PFSK-1 (cell line): ENCODE data around the gene RARB.

Experiments
- FOXP2 ChIP-seq: optimal IDR thresholded peaks from 2 replicates; pipeline ENCODE3; 2011; ENCODE audit warnings: borderline replicate concordance, control low read depth, inconsistent platforms; ENCODE audit not compliant: insufficient read depth; ENCODE audit errors: extremely low read length, extremely low read depth
- POLR2AphosphoS5 ChIP-seq: IDR thresholded peaks from 2 replicates; pipeline ENCODE4 v1.6.1; 2012; ENCODE audit warnings: low read depth, mild to moderate bottlenecking, control low read depth, low read length, moderate library complexity
- SIN3A ChIP-seq: IDR thresholded peaks from 2 replicates; pipeline ENCODE4 v1.6.1; 2012; ENCODE audit warnings: mild to moderate bottlenecking, low read length, moderate library complexity, borderline replicate concordance; ENCODE audit not compliant: insufficient read depth
- TAF1 ChIP-seq: IDR thresholded peaks from 2 replicates; pipeline ENCODE4 v1.6.1; 2012; ENCODE audit warnings: low read length, control low read depth, borderline replicate concordance; ENCODE audit not compliant: insufficient read depth
- TF ChIP-seq, protein P1 (sequence below), 2 experiments: IDR thresholded peaks; 2 replicates each; pipeline versions ENCODE4 v1.6.1 to v1.8.0; 2011 to 2012; ENCODE audit warnings: low read depth in 2 of 2, low read length in 2 of 2, control low read depth in 1 of 2, inconsistent platforms in 1 of 2, mild to moderate bottlenecking in 1 of 2, moderate library complexity in 1 of 2; ENCODE audit not compliant: insufficient read depth in 1 of 2

The RARB gene

DNA sequence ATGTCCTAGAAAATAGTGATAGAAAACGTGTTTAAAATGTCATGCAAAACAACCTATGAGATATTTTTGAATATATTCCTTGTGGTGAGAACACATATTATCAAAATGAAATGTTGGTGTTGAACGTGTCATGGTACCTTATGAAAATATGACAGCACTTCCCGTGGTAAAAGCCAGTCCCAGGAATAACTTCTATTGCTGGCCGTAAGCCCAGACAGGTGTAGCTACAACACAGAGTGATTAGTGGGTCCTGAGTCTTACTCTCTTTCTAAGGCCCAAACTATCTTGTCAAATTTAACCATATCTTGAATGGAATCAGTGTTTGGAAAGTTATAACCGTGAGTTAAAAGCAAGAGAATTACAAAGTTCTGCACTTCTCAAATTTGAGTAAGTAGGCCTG lies 24.1 kb downstream of the RARB start:
- TF ChIP-seq TAF1 (no peak), SIN3A (no peak), POLR2AphosphoS5 (no peak)
- TF ChIP-seq, protein P1, sequence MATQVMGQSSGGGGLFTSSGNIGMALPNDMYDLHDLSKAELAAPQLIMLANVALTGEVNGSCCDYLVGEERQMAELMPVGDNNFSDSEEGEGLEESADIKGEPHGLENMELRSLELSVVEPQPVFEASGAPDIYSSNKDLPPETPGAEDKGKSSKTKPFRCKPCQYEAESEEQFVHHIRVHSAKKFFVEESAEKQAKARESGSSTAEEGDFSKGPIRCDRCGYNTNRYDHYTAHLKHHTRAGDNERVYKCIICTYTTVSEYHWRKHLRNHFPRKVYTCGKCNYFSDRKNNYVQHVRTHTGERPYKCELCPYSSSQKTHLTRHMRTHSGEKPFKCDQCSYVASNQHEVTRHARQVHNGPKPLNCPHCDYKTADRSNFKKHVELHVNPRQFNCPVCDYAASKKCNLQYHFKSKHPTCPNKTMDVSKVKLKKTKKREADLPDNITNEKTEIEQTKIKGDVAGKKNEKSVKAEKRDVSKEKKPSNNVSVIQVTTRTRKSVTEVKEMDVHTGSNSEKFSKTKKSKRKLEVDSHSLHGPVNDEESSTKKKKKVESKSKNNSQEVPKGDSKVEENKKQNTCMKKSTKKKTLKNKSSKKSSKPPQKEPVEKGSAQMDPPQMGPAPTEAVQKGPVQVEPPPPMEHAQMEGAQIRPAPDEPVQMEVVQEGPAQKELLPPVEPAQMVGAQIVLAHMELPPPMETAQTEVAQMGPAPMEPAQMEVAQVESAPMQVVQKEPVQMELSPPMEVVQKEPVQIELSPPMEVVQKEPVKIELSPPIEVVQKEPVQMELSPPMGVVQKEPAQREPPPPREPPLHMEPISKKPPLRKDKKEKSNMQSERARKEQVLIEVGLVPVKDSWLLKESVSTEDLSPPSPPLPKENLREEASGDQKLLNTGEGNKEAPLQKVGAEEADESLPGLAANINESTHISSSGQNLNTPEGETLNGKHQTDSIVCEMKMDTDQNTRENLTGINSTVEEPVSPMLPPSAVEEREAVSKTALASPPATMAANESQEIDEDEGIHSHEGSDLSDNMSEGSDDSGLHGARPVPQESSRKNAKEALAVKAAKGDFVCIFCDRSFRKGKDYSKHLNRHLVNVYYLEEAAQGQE (IDR thresholded peaks at IDR 0.05; ENCODE audit: insufficient read depth in 1 of 2, low read depth in 2 of 2, low read length in 2 of 2) = no peak

DNA sequence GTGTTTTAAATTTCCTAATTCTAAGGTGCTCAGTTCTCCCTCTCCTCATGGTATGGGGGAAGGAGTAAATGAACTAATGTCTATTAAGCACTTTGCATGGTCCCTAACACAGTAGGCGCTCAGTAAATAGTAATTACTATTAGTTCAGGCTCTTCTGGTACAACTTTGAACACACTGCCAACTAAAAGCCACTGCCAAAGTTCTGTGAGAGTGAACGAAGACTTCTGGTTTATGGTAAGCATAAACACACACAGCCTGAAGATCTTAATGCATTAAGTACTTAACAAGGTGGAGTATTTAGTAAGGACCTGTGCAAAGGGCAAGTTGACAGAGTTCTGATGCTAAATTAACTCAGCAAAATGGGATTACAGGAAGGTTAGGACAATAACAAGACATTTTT lies 24.7 kb downstream of the RARB start:
- TF ChIP-seq SIN3A = no peak
- TF ChIP-seq POLR2AphosphoS5 = no peak
- TF ChIP-seq FOXP2 = no peak
- TF ChIP-seq, protein P1 (IDR thresholded peaks at IDR 0.05; ENCODE audit: insufficient read depth in 1 of 2, low read depth in 2 of 2, low read length in 2 of 2) = no peak
- TF ChIP-seq TAF1 = no peak

DNA sequence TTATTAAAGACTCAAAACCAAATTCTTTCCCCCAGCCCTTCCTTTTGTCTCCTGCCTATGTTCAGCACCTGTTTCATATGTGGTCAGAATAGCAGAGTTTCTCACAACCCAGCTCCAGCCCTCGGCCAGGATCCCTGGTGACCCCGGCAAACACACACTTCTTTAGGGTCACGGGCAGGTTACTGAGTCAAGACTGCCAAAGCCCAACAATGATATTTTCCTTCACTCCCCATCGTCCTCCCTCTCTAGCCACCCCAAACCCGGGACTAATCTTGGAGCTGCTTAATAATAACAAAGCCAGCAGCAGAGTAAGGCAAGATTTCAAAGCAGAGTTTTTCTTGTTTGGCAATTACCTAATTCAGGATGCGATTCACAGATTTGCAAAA lies 25.5 kb downstream of the RARB start:
- TF ChIP-seq, protein P1 (IDR thresholded peaks at IDR 0.05; ENCODE audit: insufficient read depth in 1 of 2, low read depth in 2 of 2, low read length in 2 of 2) = no peak
- TF ChIP-seq SIN3A = no peak
- TF ChIP-seq POLR2AphosphoS5 = no peak
- TF ChIP-seq FOXP2 = no peak
- no peak for TF ChIP-seq TAF1

DNA sequence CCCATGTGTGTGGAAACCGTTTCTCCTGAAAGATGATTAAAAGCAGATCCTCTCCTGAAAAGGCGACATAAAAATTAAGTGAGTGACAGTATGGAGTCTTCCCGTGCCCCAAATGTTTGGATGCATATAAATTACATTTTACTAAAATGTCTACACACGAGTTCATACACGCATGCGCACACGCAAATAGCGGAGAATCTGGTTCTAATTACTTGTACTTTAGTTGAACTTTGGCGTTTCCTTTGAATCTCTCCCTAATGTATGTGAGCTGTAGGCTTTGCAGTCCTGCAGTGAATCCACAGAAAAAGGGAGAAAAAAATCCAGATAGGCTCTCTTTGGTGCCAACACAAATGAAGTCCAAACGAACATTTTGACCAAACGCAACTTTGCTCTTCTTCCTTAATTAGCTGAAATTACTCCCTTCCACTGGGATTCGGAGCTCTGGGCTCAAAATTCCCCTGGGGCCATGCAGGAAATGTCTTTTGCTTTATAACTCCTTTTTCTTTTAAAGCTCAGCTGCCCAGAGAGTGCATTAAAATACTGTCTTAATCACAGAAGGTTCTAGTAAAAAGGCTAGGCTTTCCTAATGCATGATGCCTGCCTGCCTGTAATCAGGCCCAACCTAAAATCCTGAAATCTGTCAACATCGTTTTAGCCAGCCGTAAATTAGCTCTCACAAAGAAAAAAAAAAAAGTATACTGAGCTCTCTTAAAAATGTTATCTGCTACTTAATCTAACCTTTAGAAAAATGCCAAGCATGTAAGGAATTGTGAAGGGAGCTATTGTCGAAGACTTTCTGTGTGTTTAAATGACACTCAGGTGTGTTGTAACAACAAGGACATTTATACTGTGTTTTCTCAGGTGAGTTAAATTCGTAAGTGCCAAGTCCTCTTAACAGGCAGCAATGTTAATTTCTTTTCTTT lies 26.2 kb downstream of the RARB start:
- TF ChIP-seq, protein P1 (IDR thresholded peaks at IDR 0.05; ENCODE audit: insufficient read depth in 1 of 2, low read depth in 2 of 2, low read length in 2 of 2) = peak in 1 of 2 experiments; percentile 47; a peak in 1 of 4 replicates
- TF ChIP-seq POLR2AphosphoS5 = no peak
- no peak for TF ChIP-seq SIN3A
- no peak for TF ChIP-seq TAF1
- TF ChIP-seq FOXP2 = no peak
